Trophoblast cell (in vitro differentiated cells and primary cell): Measurements from ENCODE around the gene SEC61A2.

Source experiments
- DNase-seq, 2 donors: peaks; one replicate each; pipeline ENCODE4 v3.0.0-alpha.2; 2016
- H2AFZ ChIP-seq: 2 replicates; pipeline ENCODE4 v1.6.1; 2013; ENCODE audit warnings: low read length, moderate library complexity, mild to moderate bottlenecking; ENCODE audit not compliant: insufficient read depth, poor library complexity
- H2AK5ac ChIP-seq: 2 replicates; pipeline ENCODE4 v1.6.1; 2013; ENCODE audit warnings: mild to moderate bottlenecking, low read length
- H2BK120ac ChIP-seq: 2 replicates; pipeline ENCODE4 v1.6.1; 2013; ENCODE audit warnings: low read length, mild to moderate bottlenecking, moderate library complexity; ENCODE audit not compliant: insufficient read depth, poor library complexity
- H2BK12ac ChIP-seq: 2 replicates; pipeline ENCODE4 v1.6.1; 2013; ENCODE audit warnings: mild to moderate bottlenecking, low read length, moderate library complexity
- H2BK5ac ChIP-seq: 2 replicates; pipeline ENCODE4 v1.6.1; 2013; ENCODE audit warnings: low read length, low read depth, moderate library complexity, mild to moderate bottlenecking; ENCODE audit not compliant: poor library complexity
- H3K14ac ChIP-seq: 2 replicates; pipeline ENCODE4 v1.6.1; 2013; ENCODE audit warnings: mild to moderate bottlenecking, low read length
- H3K18ac ChIP-seq: 2 replicates; pipeline ENCODE4 v1.6.1; 2013; ENCODE audit warnings: mild to moderate bottlenecking, low read length
- H3K23ac ChIP-seq: 2 replicates; pipeline ENCODE4 v1.6.1; 2013; ENCODE audit warnings: low read length
- H3K27ac ChIP-seq: 2 replicates; pipeline ENCODE4 v1.5.1; 2013; ENCODE audit warnings: low read depth, mild to moderate bottlenecking, inconsistent platforms, low read length, moderate library complexity
- H3K27me3 ChIP-seq: 2 replicates; pipeline ENCODE4 v1.6.1; 2013; ENCODE audit warnings: inconsistent platforms, mild to moderate bottlenecking, low read length, moderate library complexity; ENCODE audit not compliant: insufficient read depth
- H3K36me3 ChIP-seq, 2 experiments: 1 replicate in 1 of 2; 2 replicates in 1 of 2; pipeline ENCODE4 v1.6.1; 2013; ENCODE audit warnings: low read length in 2 of 2, mild to moderate bottlenecking in 2 of 2, moderate library complexity in 1 of 2; ENCODE audit not compliant: insufficient read depth in 2 of 2, control insufficient read depth in 1 of 2
- H3K4ac ChIP-seq: 2 replicates; pipeline ENCODE4 v1.6.1; 2013; ENCODE audit warnings: low read depth, mild to moderate bottlenecking, low read length, moderate library complexity
- H3K4me1 ChIP-seq, 2 experiments: 1 replicate in 1 of 2; 2 replicates in 1 of 2; pipeline ENCODE4 v1.6.1; 2013; ENCODE audit warnings: low read length in 2 of 2, mild to moderate bottlenecking in 2 of 2, moderate library complexity in 1 of 2; ENCODE audit not compliant: insufficient read depth in 2 of 2, control insufficient read depth in 1 of 2
- H3K4me2 ChIP-seq: 2 replicates; pipeline ENCODE4 v1.6.1; 2013; ENCODE audit warnings: inconsistent platforms, mild to moderate bottlenecking, low read length, moderate library complexity
- H3K4me3 ChIP-seq: 2 replicates; pipeline ENCODE4 v1.5.1; 2013; ENCODE audit warnings: mild to moderate bottlenecking, low read depth, low read length, inconsistent platforms
- H3K79me1 ChIP-seq: one replicate; pipeline ENCODE4 v1.6.1; 2013; ENCODE audit warnings: low read length
- H3K79me2 ChIP-seq: 2 replicates; pipeline ENCODE4 v1.6.1; 2013; ENCODE audit warnings: low read length, mild to moderate bottlenecking; ENCODE audit not compliant: control insufficient read depth, insufficient read depth, poor library complexity
- H3K9ac ChIP-seq: 2 replicates; pipeline ENCODE4 v1.6.1; 2013; ENCODE audit warnings: mild to moderate bottlenecking, low read length
- H3K9me3 ChIP-seq: 2 replicates; pipeline ENCODE4 v1.6.1; 2013; ENCODE audit warnings: low read depth, mild to moderate bottlenecking, control low read depth, inconsistent platforms, low read length; ENCODE audit not compliant: insufficient read depth
- H4K12ac ChIP-seq: 2 replicates; pipeline ENCODE4 v1.6.1; 2013; ENCODE audit warnings: low read depth, mild to moderate bottlenecking, low read length, moderate library complexity
- H4K8ac ChIP-seq: 2 replicates; pipeline ENCODE4 v1.6.1; 2013; ENCODE audit warnings: low read depth, mild to moderate bottlenecking, low read length, moderate library complexity
- H4K91ac ChIP-seq: one replicate; pipeline ENCODE4 v1.6.1; 2013; ENCODE audit warnings: low read depth, mild to moderate bottlenecking, low read length, moderate library complexity
- WGBS: extraction: QIAGEN DNeasy Blood & Tissue Kit; methylation state at CpG from one replicate; pipeline ENCODE4 v1.1.7; 2013; ENCODE audit warnings: missing lambda C conversion rate; ENCODE audit not compliant: insufficient read length, insufficient coverage; ENCODE audit errors: extremely low coverage; 5-methylcytosine and 5-hydroxymethylcytosine counted together

SEC61A2 gene

GRCh38 chr10:12156367-12157123, 27.1 kb downstream of the SEC61A2 start:
- Histone ChIP-seq H3K9me3 (no peaks in the 10 kb centered on the region), H3K9ac (no peak overlapping the region), H2BK5ac (no peak overlapping the region), H3K14ac (no peak overlapping the region), H3K18ac (no peak overlapping the region), H3K4me1 (no peaks in the 10 kb centered on the region), H2AK5ac (no peak overlapping the region), H3K27ac (no peak overlapping the region), H2BK12ac (no peak overlapping the region), H4K8ac (no peak overlapping the region), H4K12ac (no peak overlapping the region), H4K91ac (no peak overlapping the region), H3K79me1 (no peaks in the 10 kb centered on the region), H3K79me2 (no peaks in the 10 kb centered on the region), H3K4me3 (no peak overlapping the region), H2AFZ (no peak overlapping the region), H3K36me3 (peaks cover 10 to 16% of the 10 kb centered on the region in 2 experiments), H2BK120ac (no peak overlapping the region), H3K27me3 (no peaks in the 10 kb centered on the region), H3K4ac (no peak overlapping the region), H3K23ac (no peak overlapping the region), H3K4me2 (no peak overlapping the region)
- DNase-seq: no peak
- WGBS: no CpG with 5 or more reads among the region's 14 CpGs

DNA sequence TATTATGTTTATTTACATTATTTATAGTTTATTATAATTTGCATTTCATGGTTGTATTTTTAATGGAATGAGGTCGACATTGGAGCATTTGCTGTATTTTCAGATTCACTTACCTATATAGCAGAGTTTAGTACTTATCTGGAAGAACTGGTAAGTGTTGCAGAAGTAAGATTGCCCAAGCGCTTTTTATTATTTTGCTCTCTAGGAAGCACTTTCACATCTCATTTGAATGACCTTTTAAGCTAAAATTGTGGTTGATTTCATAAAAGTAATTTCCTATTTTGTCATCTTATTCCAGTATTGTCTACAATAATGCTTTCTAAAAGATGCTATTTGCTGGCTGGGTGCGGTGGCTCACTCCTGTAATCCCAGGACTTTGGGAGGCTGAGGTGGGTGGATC, 28.6 kb downstream of the SEC61A2 start:
- Histone ChIP-seq H3K4me2 (no peak overlapping the region), H3K14ac (no peak overlapping the region), H3K9ac (no peak overlapping the region), H3K79me2 (no peaks in the 10 kb centered on the region), H4K91ac (no peak overlapping the region), H2BK12ac (no peak overlapping the region), H4K12ac (no peak overlapping the region), H2BK5ac (no peak overlapping the region), H3K4ac (no peak overlapping the region), H3K4me3 (no peak overlapping the region), H3K18ac (no peak overlapping the region), H2AK5ac (no peak overlapping the region), H3K9me3 (no peaks in the 10 kb centered on the region), H2AFZ (no peak overlapping the region), H3K4me1 (no peaks in the 10 kb centered on the region), H4K8ac (no peak overlapping the region), H3K27ac (no peak overlapping the region), H2BK120ac (no peak overlapping the region), H3K36me3 (peaks cover 16% of the 10 kb centered on the region in 2 experiments), H3K23ac (no peak overlapping the region), H3K79me1 (no peaks in the 10 kb centered on the region), H3K27me3 (no peaks in the 10 kb centered on the region)
- DNase-seq: no peak
- no CpG with 5 or more reads among the region's 3 CpGs for WGBS

DNA sequence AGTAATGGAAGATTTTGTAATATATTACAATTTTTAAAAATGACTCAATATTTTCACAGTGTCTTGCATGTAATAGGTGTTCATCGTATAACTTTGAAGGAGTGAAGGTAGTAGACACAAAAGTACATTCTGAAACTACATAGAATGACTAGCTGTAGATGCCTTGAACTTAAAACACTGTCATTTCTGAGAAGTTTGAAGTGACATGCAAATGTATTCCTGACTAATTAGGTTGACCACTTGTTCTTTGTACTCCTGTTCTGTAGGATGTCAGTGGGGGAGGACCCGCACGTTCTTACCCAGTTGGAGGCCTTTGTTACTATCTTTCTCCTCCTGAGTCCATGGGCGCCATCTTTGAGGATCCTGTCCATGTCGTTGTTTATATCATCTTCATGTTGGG, 31.2 kb downstream of the SEC61A2 start:
- Histone ChIP-seq H2BK5ac (no peak overlapping the region), H3K9ac (no peak overlapping the region), H3K79me1 (no peaks in the 10 kb centered on the region), H3K14ac (no peak overlapping the region), H3K27ac (no peak overlapping the region), H2AFZ (no peak overlapping the region), H3K4ac (no peak overlapping the region), H3K4me1 (no peaks in the 10 kb centered on the region), H4K8ac (no peak overlapping the region), H4K12ac (no peak overlapping the region), H2AK5ac (no peak overlapping the region), H3K9me3 (peaks cover 2% of the 10 kb centered on the region), H3K36me3 (peaks cover 22 to 23% of the 10 kb centered on the region in 2 experiments), H3K18ac (no peak overlapping the region), H3K79me2 (no peaks in the 10 kb centered on the region), H3K23ac (no peak overlapping the region), H3K4me3 (no peak overlapping the region), H2BK120ac (no peak overlapping the region), H4K91ac (no peak overlapping the region), H3K27me3 (no peaks in the 10 kb centered on the region), H3K4me2 (no peak overlapping the region), H2BK12ac (no peak overlapping the region)
- WGBS: no CpG with 5 or more reads among the region's 5 CpGs
- no peak for DNase-seq

- Histone ChIP-seq H2BK5ac (no peak overlapping the region), H2AFZ (no peak overlapping the region), H3K27me3 (no peaks in the 10 kb centered on the region), H2AK5ac (no peak overlapping the region), H2BK12ac (no peak overlapping the region), H3K79me2 (no peaks in the 10 kb centered on the region), H2BK120ac (no peak overlapping the region), H3K4me2 (no peak overlapping the region), H3K23ac (no peak overlapping the region), H3K9ac (peak overlapping the region; percentile 13), H3K14ac (no peak overlapping the region), H3K4me3 (no peak overlapping the region), H3K18ac (no peak overlapping the region), H4K12ac (no peak overlapping the region), H3K9me3 (peaks cover 2% of the 10 kb centered on the region), H4K91ac (no peak overlapping the region), H4K8ac (no peak overlapping the region), H3K79me1 (no peaks in the 10 kb centered on the region), H3K4me1 (peaks cover 0 to 4% of the 10 kb centered on the region in 2 experiments), H3K36me3 (peaks cover 17 to 27% of the 10 kb centered on the region in 2 experiments), H3K4ac (no peak overlapping the region), H3K27ac (no peak overlapping the region)
- DNase-seq: no peak
- no CpG with 5 or more reads among the region's 6 CpGs for WGBS
These were observed 33.5 kb downstream of the SEC61A2 start for GRCh38 chr10:12162927-12163326.
